NCI-H1092 (cell line): ENCODE data around the gene COL27A1.

Experiments used
- DNase-seq: peaks from one replicate; lab custom pipeline; 2025; lab: John Stamatoyannopoulos, UW

Gene COL27A1

GRCh38 chr9:114155263-114155994 is at the start of gene COL27A1:
TSS of gene COL27A1 (plus strand) at chr9:114155537. CDS start at chr9:114155951, 414 bp downstream.
- peak; percentile 5 for DNase-seq

- no peak for DNase-seq
Observed at GRCh38 chr9:114107286-114108001, 47.9 kb upstream of the COL27A1 start.

- DNase-seq, result peak; percentile 45
Observed at GRCh38 chr9:114108016-114108833, 47.1 kb upstream of the COL27A1 start.

- no peak for DNase-seq
Observed at GRCh38 chr9:114109124-114109523, 46.2 kb upstream of the COL27A1 start.

GRCh38 chr9:114110180-114110579 is 45.2 kb upstream of the COL27A1 start:
- no peak for DNase-seq

- DNase-seq, result no peak
Observed at GRCh38 chr9:114112325-114112724, 43.0 kb upstream of the COL27A1 start.

- no peak for DNase-seq
Observed at GRCh38 chr9:114112778-114113584, 42.4 kb upstream of the COL27A1 start.

GRCh38 chr9:114114364-114114763 is 41.0 kb upstream of the COL27A1 start:
- no peak for DNase-seq

- no peak for DNase-seq
Observed at GRCh38 chr9:114115654-114116125, 39.6 kb upstream of the COL27A1 start.

- DNase-seq, result no peak
Observed at GRCh38 chr9:114116126-114116747, 39.1 kb upstream of the COL27A1 start.

- DNase-seq, result no peak
Observed at GRCh38 chr9:114117614-114117995, 37.7 kb upstream of the COL27A1 start.

- DNase-seq, result peak; percentile 28
Observed at GRCh38 chr9:114117996-114118830, 37.1 kb upstream of the COL27A1 start.

GRCh38 chr9:114119242-114120191 is 35.8 kb upstream of the COL27A1 start:
- no peak for DNase-seq

GRCh38 chr9:114120192-114121014 is 34.9 kb upstream of the COL27A1 start:
- DNase-seq, result no peak

GRCh38 chr9:114121227-114122135 is 33.9 kb upstream of the COL27A1 start:
- DNase-seq, result no peak

- DNase-seq, result no peak
Observed at GRCh38 chr9:114122136-114123027, 33.0 kb upstream of the COL27A1 start.
